Activated CD8-positive, alpha-beta T cell treated with anti-CD3 and anti-CD28 coated beads for 36 hours (primary cell): ENCODE data around the gene TRMT11. TPM values are rescaled to one million over a fixed set of nuclear protein-coding genes. Genes with fewer than 3 reads are reported as not detected.
"Not testable (repeated sequence)": the region's sequence is repeated elsewhere in the genome, so short reads cannot be mapped to it uniquely, and the experiment has no call there.

ENCODE experiments used
- ATAC-seq: fragments of 200-7000 bp; cut with Tn5 transposase; one replicate; pipeline ENCODE4 v1.10.0; 2021; ENCODE audit warnings: mild to moderate bottlenecking, moderate library complexity
- CTCF ChIA-PET: fragments of 350-600 bp; sonication (Branson Sonifier 250); formaldehyde crosslinking; loops from one replicate; lab custom pipeline; 2021; ENCODE audit warnings: antibody characterized with exemption; lab: Charles Lee
- POLR2A ChIA-PET: fragments of 350-600 bp; sonication (Branson Sonifier 250); formaldehyde crosslinking; loops from one replicate; lab custom pipeline; 2021; ENCODE audit warnings: antibody characterized with exemption; lab: Charles Lee
- DNase-seq: peaks from one replicate; pipeline ENCODE4 v3.0.0-alpha.2; 2020
- H3K27ac Mint-ChIP-seq: one replicate; pipeline ENCODE4 v1.8.0; 2021; ENCODE audit warnings: mild to moderate bottlenecking, mixed read lengths
- H3K27me3 Mint-ChIP-seq: one replicate; pipeline ENCODE4 v1.8.0; 2021; ENCODE audit warnings: mixed read lengths
- H3K36me3 Mint-ChIP-seq: one replicate; pipeline ENCODE4 v1.8.0; 2021; ENCODE audit warnings: low read depth, mixed read lengths
- H3K4me1 Mint-ChIP-seq: one replicate; pipeline ENCODE4 v1.8.0; 2021; ENCODE audit warnings: low read depth, mixed read lengths
- H3K4me3 Mint-ChIP-seq: one replicate; pipeline ENCODE4 v1.8.0; 2021; ENCODE audit warnings: mild to moderate bottlenecking, moderate library complexity, mixed read lengths
- H3K9me3 Mint-ChIP-seq: one replicate; pipeline ENCODE4 v1.8.0; 2021; ENCODE audit warnings: mixed read lengths
- intact Hi-C: fragments of 100-400 bp; cut with micrococcal nuclease; formaldehyde crosslinking; loops from one replicate; pipeline ENCODE4 v1.10.0; 2022
- total RNA-seq, 2 experiments: library from RNA; stranded (reverse); gene quantifications; one replicate each; pipeline ENCODE4 v1.2.3, GENCODE V29; 2021
- TF ChIP-seq, protein P1 (sequence below): fragments of 200-600 bp; IDR thresholded peaks from one replicate; pipeline ENCODE4 v1.8.0; 2022; ENCODE audit warnings: antibody characterized with exemption, mild to moderate bottlenecking

The TRMT11 gene
- total RNA-seq, 2 experiments from 2014 or later: 41.5 to 49.1 TPM

GRCh38 chr6:125945378-125946141 is 40.8 kb upstream of the TRMT11 start:
- H3K27ac Mint-ChIP-seq: no peak overlapping the region
- H3K4me1 Mint-ChIP-seq: peaks cover 7% of the 10 kb centered on the region
- ChIA-PET CTCF (interaction anchor here (1.0 to 1.5 kb wide), 3 partner anchors 11 to 39 kb away, joined by 4 read pairs; partner anchors contain the start of gene HINT3), POLR2A (no interaction called here)
- H3K27me3 Mint-ChIP-seq: peaks cover 8% of the 10 kb centered on the region
- TF ChIP-seq, protein P1, sequence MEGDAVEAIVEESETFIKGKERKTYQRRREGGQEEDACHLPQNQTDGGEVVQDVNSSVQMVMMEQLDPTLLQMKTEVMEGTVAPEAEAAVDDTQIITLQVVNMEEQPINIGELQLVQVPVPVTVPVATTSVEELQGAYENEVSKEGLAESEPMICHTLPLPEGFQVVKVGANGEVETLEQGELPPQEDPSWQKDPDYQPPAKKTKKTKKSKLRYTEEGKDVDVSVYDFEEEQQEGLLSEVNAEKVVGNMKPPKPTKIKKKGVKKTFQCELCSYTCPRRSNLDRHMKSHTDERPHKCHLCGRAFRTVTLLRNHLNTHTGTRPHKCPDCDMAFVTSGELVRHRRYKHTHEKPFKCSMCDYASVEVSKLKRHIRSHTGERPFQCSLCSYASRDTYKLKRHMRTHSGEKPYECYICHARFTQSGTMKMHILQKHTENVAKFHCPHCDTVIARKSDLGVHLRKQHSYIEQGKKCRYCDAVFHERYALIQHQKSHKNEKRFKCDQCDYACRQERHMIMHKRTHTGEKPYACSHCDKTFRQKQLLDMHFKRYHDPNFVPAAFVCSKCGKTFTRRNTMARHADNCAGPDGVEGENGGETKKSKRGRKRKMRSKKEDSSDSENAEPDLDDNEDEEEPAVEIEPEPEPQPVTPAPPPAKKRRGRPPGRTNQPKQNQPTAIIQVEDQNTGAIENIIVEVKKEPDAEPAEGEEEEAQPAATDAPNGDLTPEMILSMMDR: no peak
- intact Hi-C loops: no loop called here
- H3K4me3 Mint-ChIP-seq: no peak overlapping the region
- ATAC-seq (no peak), DNase-seq (no peak)
- no peaks in the 10 kb centered on the region for H3K9me3 Mint-ChIP-seq
- no peaks in the 10 kb centered on the region for H3K36me3 Mint-ChIP-seq

DNA sequence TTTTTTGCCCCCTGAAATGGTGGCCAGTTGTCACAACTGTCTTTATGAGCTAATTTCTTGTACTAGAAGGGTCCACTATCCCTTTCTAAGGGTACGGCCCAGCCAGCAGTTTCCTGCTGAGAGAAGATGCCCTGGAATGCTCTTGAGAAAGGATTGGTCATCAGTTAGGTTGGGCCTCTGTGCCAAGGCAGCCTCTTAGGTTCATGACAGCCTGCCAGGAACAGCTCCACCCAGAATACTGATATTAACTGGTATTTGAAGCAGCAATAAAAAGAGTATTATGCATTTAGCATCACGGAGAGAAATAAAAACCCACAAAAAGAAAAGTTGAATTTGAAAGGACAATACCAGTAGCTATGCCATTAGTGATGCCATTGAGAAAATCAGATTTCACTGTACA is 38.7 kb upstream of the TRMT11 start:
- CTCF ChIA-PET: interaction anchor here (0.7 to 2.3 kb wide), 7 partner anchors 8 to 167 kb away, joined by 3 to 16 read pairs (median 3); partner anchors contain the start of gene HINT3

GRCh38 chr6:125948455-125948854 is 37.9 kb upstream of the TRMT11 start:
- Mint-ChIP-seq H3K36me3 (no peaks in the 10 kb centered on the region), H3K27me3 (peaks cover 12% of the 10 kb centered on the region), H3K9me3 (no peaks in the 10 kb centered on the region), H3K27ac (no peak overlapping the region), H3K4me1 (peaks cover 7% of the 10 kb centered on the region), H3K4me3 (no peak overlapping the region)
- POLR2A ChIA-PET: interaction anchor here (0.8 kb wide), 1 partner anchor 30 kb away, joined by 3 read pairs; no protein-coding TSS in a partner anchor
- CTCF ChIA-PET: interaction anchor here (0.7 to 2.3 kb wide), 6 partner anchors 8 to 168 kb away, joined by 3 to 16 read pairs (median 3); partner anchors contain the start of gene HINT3
- DNase-seq (no peak), ATAC-seq (no peak)
- TF ChIP-seq, protein P1: no peak
- intact Hi-C loops: no loop called here

More for the DNA sequence above, 38.7 kb upstream of the TRMT11 start:
- DNase-seq (no peak), ATAC-seq (no peak)
- no peak overlapping the region for H3K27ac Mint-ChIP-seq
- TF ChIP-seq, protein P1: no peak
- H3K36me3 Mint-ChIP-seq: no peaks in the 10 kb centered on the region
- POLR2A ChIA-PET: interaction anchor here (0.8 kb wide), 1 partner anchor 29 kb away, joined by 3 read pairs; no protein-coding TSS in a partner anchor
- no peaks in the 10 kb centered on the region for H3K9me3 Mint-ChIP-seq
- H3K27me3 Mint-ChIP-seq: peaks cover 10% of the 10 kb centered on the region
- H3K4me3 Mint-ChIP-seq: no peak overlapping the region
- H3K4me1 Mint-ChIP-seq: peaks cover 7% of the 10 kb centered on the region
- intact Hi-C loops: no loop called here

GRCh38 chr6:125949069-125949468 is 37.3 kb upstream of the TRMT11 start:
- Mint-ChIP-seq H3K27me3 (peaks cover 11% of the 10 kb centered on the region), H3K9me3 (no peaks in the 10 kb centered on the region), H3K4me3 (no peak overlapping the region), H3K27ac (no peak overlapping the region), H3K4me1 (peaks cover 2% of the 10 kb centered on the region), H3K36me3 (no peaks in the 10 kb centered on the region)
- ChIA-PET CTCF (interaction anchor here (2.0 to 2.3 kb wide), 2 partner anchors 7 to 43 kb away, joined by 5 to 16 read pairs; partner anchors contain the start of gene HINT3), POLR2A (no interaction called here)
- TF ChIP-seq, protein P1: no peak
- ATAC-seq (no peak), DNase-seq (no peak)
- intact Hi-C loops: no loop called here

DNA sequence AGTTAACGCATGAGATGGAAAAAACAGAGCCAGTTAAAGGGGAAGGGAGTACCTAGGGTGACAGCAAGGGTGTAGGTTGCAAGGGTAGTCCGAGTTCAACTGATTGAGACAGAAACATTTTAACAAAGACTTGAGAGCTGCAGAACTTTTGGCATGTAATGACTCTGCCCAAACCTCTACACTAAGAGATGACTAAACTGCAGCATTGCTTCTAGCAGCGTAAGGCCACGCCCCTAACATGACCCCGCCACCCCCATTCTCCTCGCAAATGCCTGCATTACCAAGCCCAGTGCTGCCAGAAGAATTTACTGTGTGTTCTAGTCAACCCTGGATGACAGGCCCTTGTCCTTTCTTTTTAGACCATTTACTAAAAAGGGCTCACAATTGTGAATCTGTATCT is 36.0 kb upstream of the TRMT11 start:
- Mint-ChIP-seq H3K27me3 (peaks cover 12% of the 10 kb centered on the region), H3K9me3 (no peaks in the 10 kb centered on the region), H3K27ac (no peak overlapping the region), H3K4me3 (no peak overlapping the region), H3K4me1 (peaks cover 2% of the 10 kb centered on the region), H3K36me3 (no peaks in the 10 kb centered on the region)
- POLR2A ChIA-PET: no interaction called here
- intact Hi-C loops: no loop called here
- TF ChIP-seq, protein P1: no peak
- ATAC-seq: peak; percentile 43
- peak; percentile 21 for DNase-seq
- CTCF ChIA-PET: no interaction called here

DNA sequence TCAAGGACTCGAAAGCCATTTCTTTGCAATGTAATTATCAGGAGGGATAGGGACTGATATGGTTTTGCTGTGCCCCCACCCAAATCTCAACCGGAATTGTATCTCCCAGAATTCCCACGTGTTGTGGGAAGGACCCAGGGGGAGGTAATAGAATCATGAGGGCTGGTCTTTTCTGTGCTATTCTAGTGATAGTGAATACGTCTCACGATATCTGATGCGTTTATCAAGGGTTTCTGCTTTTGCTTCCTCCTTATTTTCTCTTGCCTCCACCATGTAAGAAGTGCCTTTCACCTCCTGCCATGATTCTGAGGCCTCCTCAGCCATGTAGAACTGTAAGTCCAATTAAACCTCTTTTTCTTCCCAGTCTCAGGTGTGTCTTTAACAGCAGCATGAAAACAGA is 35.6 kb upstream of the TRMT11 start:
- DNase-seq, POLR2A ChIA-PET, ATAC-seq, intact Hi-C loops, H3K27ac Mint-ChIP-seq, H3K4me3 Mint-ChIP-seq, H3K9me3 Mint-ChIP-seq, H3K36me3 Mint-ChIP-seq, H3K4me1 Mint-ChIP-seq: not testable (repeated sequence)
- H3K27me3 Mint-ChIP-seq: peaks cover 12% of the 10 kb centered on the region
- CTCF ChIA-PET: interaction anchor here (1.1 to 8.5 kb wide), 6 partner anchors 16 to 160 kb away, joined by 3 to 92 read pairs (median 18); partner anchors contain the start of gene NCOA7
